ENCODE results near the gene ARHGEF28. TPM values are rescaled to one million over a fixed set of nuclear protein-coding genes. Genes with fewer than 3 reads are reported as not detected.

The ARHGEF28 gene
- total and polyA plus RNA-seq, 10 of the 15 experiments (the other 5 are each of a cell fraction or from before 2014, with no cell fraction given) = 0.10 to 0.72 (median 0.22) TPM; not detected in 2

DNA sequence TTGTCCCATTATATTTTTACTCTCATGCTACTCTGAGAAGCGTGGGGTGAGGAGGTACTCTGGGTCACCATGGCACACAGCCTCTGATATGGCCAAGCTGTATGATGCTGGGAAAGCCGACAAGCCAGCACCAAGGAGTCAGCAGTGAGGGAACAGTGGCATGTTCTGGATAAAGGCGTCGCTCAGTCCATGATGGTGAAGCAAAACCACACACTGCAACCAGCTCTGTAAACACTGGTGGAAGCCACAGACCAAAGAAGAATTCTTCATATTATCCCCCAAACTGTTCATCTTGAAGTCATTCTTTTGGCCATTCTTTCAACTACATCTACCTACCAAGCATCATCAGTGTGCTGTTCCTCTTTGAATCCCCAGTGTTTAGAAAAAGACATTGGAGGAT, 264.6 kb downstream of the ARHGEF28 start:
- H3K36me3 ChIP-seq (ENCODE audit: control insufficient read depth in 2 of 2, insufficient read depth in 2 of 2, low read length in 1 of 2) = no peaks in the 10 kb centered on the region; a peak in 1 of 4 replicates
- H2AFZ ChIP-seq (ENCODE audit: control insufficient read depth, low read depth, low read length) = no peak overlapping the region
- POLR2A ChIA-PET = no interaction called here
- no peak overlapping the region for H3K4me3 ChIP-seq
- CTCF ChIA-PET = no interaction called here
- no peak overlapping the region for H3K9ac ChIP-seq (ENCODE audit: control insufficient read depth, insufficient read depth, low read length)
- no TSS peak for BruUV-seq (replicated peaks)
- H3K79me2 ChIP-seq (ENCODE audit: control insufficient read depth, insufficient read depth, low read length) = no peaks in the 10 kb centered on the region
- no peaks in the 10 kb centered on the region for H4K20me1 ChIP-seq (ENCODE audit: control insufficient read depth, insufficient read depth)
- DNase-seq (ENCODE audit: low read depth, low spot score) (no peak), FAIRE-seq (no peak), ATAC-seq (no peak)
- intact Hi-C loops (cut with micrococcal nuclease; ENCODE audit: unreplicated experiment) (no loop called here), in situ Hi-C loops (cut with MboI) (no loop called here)
- H3K4me2 ChIP-seq (ENCODE audit: control insufficient read depth, insufficient read depth) = no peak overlapping the region
- RAD21 ChIA-PET (ENCODE audit: unreplicated experiment) = no interaction called here
- H3K27me3 ChIP-seq (replicated peaks in 1 of 2; ENCODE audit: control insufficient read depth in 2 of 2, insufficient read depth in 2 of 2, low read length in 1 of 2) = peaks cover 0 to 6% of the 10 kb centered on the region in 2 experiments; a peak in 2 of 4 replicates
- TF ChIP-seq EED (IDR thresholded peaks at IDR 0.05; ENCODE audit: low read depth) (no peak), TCF3 (IDR thresholded peaks at IDR 0.05; ENCODE audit: borderline replicate concordance, insufficient read depth, low read depth, low read length) (no peak)
- TF ChIP-seq, protein P1, sequence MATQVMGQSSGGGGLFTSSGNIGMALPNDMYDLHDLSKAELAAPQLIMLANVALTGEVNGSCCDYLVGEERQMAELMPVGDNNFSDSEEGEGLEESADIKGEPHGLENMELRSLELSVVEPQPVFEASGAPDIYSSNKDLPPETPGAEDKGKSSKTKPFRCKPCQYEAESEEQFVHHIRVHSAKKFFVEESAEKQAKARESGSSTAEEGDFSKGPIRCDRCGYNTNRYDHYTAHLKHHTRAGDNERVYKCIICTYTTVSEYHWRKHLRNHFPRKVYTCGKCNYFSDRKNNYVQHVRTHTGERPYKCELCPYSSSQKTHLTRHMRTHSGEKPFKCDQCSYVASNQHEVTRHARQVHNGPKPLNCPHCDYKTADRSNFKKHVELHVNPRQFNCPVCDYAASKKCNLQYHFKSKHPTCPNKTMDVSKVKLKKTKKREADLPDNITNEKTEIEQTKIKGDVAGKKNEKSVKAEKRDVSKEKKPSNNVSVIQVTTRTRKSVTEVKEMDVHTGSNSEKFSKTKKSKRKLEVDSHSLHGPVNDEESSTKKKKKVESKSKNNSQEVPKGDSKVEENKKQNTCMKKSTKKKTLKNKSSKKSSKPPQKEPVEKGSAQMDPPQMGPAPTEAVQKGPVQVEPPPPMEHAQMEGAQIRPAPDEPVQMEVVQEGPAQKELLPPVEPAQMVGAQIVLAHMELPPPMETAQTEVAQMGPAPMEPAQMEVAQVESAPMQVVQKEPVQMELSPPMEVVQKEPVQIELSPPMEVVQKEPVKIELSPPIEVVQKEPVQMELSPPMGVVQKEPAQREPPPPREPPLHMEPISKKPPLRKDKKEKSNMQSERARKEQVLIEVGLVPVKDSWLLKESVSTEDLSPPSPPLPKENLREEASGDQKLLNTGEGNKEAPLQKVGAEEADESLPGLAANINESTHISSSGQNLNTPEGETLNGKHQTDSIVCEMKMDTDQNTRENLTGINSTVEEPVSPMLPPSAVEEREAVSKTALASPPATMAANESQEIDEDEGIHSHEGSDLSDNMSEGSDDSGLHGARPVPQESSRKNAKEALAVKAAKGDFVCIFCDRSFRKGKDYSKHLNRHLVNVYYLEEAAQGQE (IDR thresholded peaks at IDR 0.05; ENCODE audit: low read depth, low read length) = no peak
- H3K9me3 ChIP-seq (replicated peaks; ENCODE audit: control insufficient read depth, insufficient read depth, low read length) = no peaks in the 10 kb centered on the region; the same call in 2 of the 3 replicates
- no peaks in the 10 kb centered on the region for H3K4me1 ChIP-seq (ENCODE audit: control insufficient read depth, insufficient read depth, low read length)
- WGBS (ENCODE audit: insufficient coverage, insufficient replicate concordance, low lambda C conversion rate, missing lambda C conversion rate) = 23% methylated on average over 4 of the region's 4 CpGs
- no peak overlapping the region for H3K27ac ChIP-seq (ENCODE audit: control insufficient read depth, insufficient read depth)
- SMC1A ChIA-PET (ENCODE audit: uncharacterized antibody, unreplicated experiment) = no interaction called here

DNA sequence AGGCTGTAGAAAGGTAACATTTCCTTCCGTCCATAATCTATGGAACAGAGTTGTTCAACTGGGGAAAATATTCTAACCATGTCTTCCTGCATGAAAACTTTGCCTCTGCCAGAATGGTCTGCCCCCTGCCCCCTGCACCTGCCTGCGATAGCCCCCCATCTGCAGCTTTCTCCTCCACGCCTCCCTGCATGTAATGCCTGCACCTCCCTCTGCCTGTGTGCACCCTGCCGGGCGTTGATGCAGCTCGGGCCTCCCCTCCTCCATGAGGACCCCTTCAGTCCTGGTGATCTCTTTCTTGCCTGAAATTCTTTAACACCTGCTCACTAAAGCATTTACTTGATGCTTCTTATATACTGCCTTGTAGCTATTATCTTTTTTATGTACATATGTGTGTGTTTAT, 266.2 kb downstream of the ARHGEF28 start:
- Histone ChIP-seq H3K79me2 (ENCODE audit: control insufficient read depth, insufficient read depth, low read length) (no peaks in the 10 kb centered on the region), H3K9me3 (replicated peaks; ENCODE audit: control insufficient read depth, insufficient read depth, low read length) (no peaks in the 10 kb centered on the region; the same call in 2 of the 3 replicates), H3K9ac (ENCODE audit: control insufficient read depth, insufficient read depth, low read length) (no peak overlapping the region), H3K27ac (ENCODE audit: control insufficient read depth, insufficient read depth) (no peak overlapping the region), H4K20me1 (ENCODE audit: control insufficient read depth, insufficient read depth) (no peaks in the 10 kb centered on the region), H2AFZ (ENCODE audit: control insufficient read depth, low read depth, low read length) (no peak overlapping the region), H3K4me1 (ENCODE audit: control insufficient read depth, insufficient read depth, low read length) (no peaks in the 10 kb centered on the region; the same call in 1 of the 2 replicates), H3K36me3 (ENCODE audit: control insufficient read depth in 2 of 2, insufficient read depth in 2 of 2, low read length in 1 of 2) (no peaks in the 10 kb centered on the region; a peak in 1 of 4 replicates), H3K4me2 (ENCODE audit: control insufficient read depth, insufficient read depth) (no peak overlapping the region), H3K4me3 (no peak overlapping the region), H3K27me3 (replicated peaks in 1 of 2; ENCODE audit: control insufficient read depth in 2 of 2, insufficient read depth in 2 of 2, low read length in 1 of 2) (peaks cover 0 to 3% of the 10 kb centered on the region in 2 experiments; a peak in 2 of 4 replicates)
- FAIRE-seq (no peak), DNase-seq (ENCODE audit: low read depth, low spot score) (no peak), ATAC-seq (no peak)
- intact Hi-C loops (cut with micrococcal nuclease; ENCODE audit: unreplicated experiment) = no loop called here
- SMC1A ChIA-PET (ENCODE audit: uncharacterized antibody, unreplicated experiment) = interaction anchor here (0.9 to 1.1 kb wide), 3 partner anchors 52 to 325 kb away, joined by 3 to 4 read pairs (median 3); no protein-coding TSS in a partner anchor
- in situ Hi-C loops (cut with MboI) = no loop called here
- POLR2A ChIA-PET = no interaction called here
- BruUV-seq (replicated peaks) = no TSS peak
- RAD21 ChIA-PET (ENCODE audit: unreplicated experiment) = no interaction called here
- 54% methylated on average over 6 of the region's 6 CpGs for WGBS (ENCODE audit: insufficient coverage, insufficient replicate concordance, low lambda C conversion rate, missing lambda C conversion rate)
- CTCF ChIA-PET = interaction anchor here (0.6 to 3.1 kb wide), 4 partner anchors 10 to 396 kb away, joined by 3 to 11 read pairs (median 3); no protein-coding TSS in a partner anchor
- TF ChIP-seq IKZF1 (conservative IDR thresholded peaks at IDR 0.05) (no peak), POU2F2 (IDR thresholded peaks at IDR 0.05; ENCODE audit: borderline replicate concordance, low read depth, low read length) (no peak), BHLHE40 (IDR thresholded peaks at IDR 0.05; ENCODE audit: borderline replicate concordance in 1 of 2, low read depth in 2 of 2, low read length in 1 of 2) (no peak), ESRRA (IDR thresholded peaks at IDR 0.05; ENCODE audit: low read length) (no peak), BACH1 (IDR thresholded peaks at IDR 0.05; ENCODE audit: borderline replicate concordance) (no peak), SRF (IDR thresholded peaks at IDR 0.05; ENCODE audit: low read depth in 2 of 2, low read length in 2 of 2) (no peak), NFYA (IDR thresholded peaks at IDR 0.05; ENCODE audit: borderline replicate concordance, low read depth, low read length) (no peak)
- TF ChIP-seq, protein P2, sequence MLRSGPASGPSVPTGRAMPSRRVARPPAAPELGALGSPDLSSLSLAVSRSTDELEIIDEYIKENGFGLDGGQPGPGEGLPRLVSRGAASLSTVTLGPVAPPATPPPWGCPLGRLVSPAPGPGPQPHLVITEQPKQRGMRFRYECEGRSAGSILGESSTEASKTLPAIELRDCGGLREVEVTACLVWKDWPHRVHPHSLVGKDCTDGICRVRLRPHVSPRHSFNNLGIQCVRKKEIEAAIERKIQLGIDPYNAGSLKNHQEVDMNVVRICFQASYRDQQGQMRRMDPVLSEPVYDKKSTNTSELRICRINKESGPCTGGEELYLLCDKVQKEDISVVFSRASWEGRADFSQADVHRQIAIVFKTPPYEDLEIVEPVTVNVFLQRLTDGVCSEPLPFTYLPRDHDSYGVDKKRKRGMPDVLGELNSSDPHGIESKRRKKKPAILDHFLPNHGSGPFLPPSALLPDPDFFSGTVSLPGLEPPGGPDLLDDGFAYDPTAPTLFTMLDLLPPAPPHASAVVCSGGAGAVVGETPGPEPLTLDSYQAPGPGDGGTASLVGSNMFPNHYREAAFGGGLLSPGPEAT (IDR thresholded peaks at IDR 0.05; ENCODE audit: low read depth) = no peak
- TF ChIP-seq, protein P3, sequence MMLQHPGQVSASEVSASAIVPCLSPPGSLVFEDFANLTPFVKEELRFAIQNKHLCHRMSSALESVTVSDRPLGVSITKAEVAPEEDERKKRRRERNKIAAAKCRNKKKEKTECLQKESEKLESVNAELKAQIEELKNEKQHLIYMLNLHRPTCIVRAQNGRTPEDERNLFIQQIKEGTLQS (IDR thresholded peaks at IDR 0.05; ENCODE audit: borderline replicate concordance, extremely low read depth, low read depth, low read length) = no peak

Measured in GM12878 (cell line).